ENCODE data around the gene FFAR3.

DNA sequence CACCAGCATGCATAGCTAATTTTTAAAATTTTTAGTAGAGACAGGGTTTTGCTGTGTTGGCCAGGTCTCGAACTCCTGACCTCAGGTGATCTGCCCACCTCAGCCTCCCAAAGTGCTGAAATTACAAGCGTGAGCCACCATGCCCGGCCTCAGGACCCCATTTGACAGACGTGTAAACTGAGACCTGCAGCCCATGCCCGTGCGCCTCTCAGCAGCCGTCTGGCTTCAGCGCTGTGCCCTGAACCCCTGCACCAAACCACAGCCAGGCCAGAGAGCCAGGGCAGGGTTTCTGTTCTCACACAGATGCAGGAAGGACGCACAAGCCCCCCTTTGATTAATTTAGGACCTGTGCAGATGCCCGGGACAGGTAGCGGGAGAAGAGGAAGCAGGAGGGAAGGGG, 17.8 kb upstream of the FFAR3 start:
- TF ChIP-seq, protein P1, sequence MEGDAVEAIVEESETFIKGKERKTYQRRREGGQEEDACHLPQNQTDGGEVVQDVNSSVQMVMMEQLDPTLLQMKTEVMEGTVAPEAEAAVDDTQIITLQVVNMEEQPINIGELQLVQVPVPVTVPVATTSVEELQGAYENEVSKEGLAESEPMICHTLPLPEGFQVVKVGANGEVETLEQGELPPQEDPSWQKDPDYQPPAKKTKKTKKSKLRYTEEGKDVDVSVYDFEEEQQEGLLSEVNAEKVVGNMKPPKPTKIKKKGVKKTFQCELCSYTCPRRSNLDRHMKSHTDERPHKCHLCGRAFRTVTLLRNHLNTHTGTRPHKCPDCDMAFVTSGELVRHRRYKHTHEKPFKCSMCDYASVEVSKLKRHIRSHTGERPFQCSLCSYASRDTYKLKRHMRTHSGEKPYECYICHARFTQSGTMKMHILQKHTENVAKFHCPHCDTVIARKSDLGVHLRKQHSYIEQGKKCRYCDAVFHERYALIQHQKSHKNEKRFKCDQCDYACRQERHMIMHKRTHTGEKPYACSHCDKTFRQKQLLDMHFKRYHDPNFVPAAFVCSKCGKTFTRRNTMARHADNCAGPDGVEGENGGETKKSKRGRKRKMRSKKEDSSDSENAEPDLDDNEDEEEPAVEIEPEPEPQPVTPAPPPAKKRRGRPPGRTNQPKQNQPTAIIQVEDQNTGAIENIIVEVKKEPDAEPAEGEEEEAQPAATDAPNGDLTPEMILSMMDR (IDR thresholded peaks at IDR 0.05): no peak
- TF ChIP-seq POLR2A (IDR thresholded peaks at IDR 0.05): no peak
- no peak for TF ChIP-seq POLR2AphosphoS5 (IDR thresholded peaks at IDR 0.05)
